M059J (cell line): Measurements from ENCODE around the gene RNU7-1. TPM values are rescaled to one million over a fixed set of nuclear protein-coding genes. Genes with fewer than 3 reads are reported as not detected.

ENCODE experiments used
- DNase-seq: peaks from one replicate; pipeline ENCODE4 v3.0.0-alpha.2; 2012; ENCODE audit warnings: low read depth
- total RNA-seq: library from RNA; depleted of rRNA; stranded (reverse); fragments of >200 nt; shearing (Covaris generic); gene quantifications from 2 replicates; pipeline ENCODE4 v1.2.3, GENCODE V29; 2014

RNU7-1 gene
- total RNA-seq, 1 experiment from 2014 or later, result not detected

DNA sequence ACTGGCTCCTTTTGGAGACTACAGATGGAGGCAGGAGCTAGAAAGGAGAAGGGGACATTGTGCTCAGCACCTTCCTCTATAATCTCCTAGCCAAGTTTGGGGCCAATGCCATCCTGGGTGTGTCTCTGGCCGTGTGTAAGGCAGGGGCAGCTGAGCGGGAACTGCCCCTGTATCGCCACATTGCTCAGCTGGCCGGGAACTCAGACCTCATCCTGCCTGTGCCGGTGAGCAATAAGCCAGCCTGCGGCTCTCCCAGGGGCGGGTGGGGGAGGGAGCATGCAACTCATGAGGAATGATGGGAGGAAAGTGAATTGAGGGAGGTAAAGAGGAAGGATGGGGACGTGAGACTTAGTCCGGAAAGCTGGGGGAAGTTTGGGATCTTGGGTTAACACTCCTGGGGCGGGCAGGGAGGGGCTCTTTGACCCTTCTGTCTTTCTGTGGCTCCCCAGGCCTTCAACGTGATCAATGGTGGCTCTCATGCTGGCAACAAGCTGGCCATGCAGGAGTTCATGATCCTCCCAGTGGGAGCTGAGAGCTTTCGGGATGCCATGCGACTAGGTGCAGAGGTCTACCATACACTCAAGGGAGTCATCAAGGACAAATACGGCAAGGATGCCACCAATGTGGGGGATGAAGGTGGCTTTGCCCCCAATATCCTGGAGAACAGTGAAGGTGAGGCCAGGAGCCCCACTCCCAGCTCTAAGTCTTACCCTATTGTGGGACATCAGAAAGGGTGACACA, 26.0 kb upstream of the RNU7-1 start:
- no peak for DNase-seq

DNA sequence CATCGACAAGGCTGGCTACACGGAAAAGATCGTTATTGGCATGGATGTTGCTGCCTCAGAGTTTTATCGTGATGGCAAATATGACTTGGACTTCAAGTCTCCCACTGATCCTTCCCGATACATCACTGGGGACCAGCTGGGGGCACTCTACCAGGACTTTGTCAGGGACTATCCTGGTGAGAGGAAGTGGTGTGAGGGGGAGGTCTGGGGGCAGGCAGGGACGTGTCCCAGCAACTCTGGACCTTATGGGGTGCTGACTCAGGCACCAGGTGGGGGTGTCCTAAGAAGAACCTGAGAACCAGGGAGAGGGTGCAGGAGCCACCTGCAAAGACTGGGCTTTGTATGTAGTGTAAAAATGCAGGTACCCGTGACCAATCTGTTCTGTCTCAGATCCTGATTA, 24.0 kb upstream of the RNU7-1 start:
- no peak for DNase-seq

DNA sequence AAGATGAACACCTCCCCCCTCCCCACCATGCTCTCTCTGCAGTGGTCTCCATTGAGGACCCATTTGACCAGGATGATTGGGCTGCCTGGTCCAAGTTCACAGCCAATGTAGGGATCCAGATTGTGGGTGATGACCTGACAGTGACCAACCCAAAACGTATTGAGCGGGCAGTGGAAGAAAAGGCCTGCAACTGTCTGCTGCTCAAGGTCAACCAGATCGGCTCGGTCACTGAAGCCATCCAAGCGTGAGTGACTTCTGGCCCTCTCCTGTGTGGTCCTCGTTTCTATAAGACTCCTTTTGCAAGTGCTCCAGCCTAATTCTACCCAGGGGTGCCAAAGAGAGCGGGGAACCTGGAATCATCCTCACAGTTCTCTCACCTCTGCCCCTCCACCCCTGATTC, 22.1 kb upstream of the RNU7-1 start:
- no peak for DNase-seq

DNA sequence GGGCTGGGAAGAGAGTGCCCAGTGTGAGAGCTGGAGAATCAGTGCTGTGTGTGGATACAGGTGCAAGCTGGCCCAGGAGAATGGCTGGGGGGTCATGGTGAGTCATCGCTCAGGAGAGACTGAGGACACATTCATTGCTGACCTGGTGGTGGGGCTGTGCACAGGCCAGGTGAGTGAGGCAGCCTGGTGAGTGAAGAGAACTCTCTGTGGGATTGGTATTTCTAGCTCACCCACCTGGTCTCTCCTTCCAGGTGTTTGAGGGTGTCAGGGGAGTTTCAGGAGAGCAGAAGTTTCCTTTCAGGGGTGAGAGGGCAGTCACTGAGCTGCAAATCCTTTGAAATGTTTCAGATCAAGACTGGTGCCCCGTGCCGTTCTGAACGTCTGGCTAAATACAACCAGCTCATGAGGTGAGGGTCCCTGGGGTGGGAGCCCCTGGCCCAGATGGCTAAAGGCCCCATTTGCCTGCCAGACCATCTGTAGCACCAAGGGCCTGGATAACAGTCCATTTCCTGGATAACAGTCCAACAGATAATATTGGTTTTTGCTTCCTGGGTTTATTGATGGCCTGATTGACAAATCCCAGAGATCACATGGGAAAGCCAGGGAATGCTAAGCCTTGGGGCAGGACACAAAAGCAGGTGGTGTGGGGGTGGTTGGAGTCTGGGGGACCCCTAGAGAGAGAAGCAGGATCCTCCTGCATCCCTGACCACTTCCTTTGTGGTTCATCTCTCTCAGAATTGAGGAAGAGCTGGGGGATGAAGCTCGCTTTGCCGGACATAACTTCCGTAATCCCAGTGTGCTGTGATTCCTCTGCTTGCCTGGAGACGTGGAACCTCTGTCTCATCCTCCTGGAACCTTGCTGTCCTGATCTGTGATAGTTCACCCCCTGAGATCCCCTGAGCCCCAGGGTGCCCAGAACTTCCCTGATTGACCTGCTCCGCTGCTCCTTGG, 21.3 kb upstream of the RNU7-1 start:
- DNase-seq, result no peak

DNA sequence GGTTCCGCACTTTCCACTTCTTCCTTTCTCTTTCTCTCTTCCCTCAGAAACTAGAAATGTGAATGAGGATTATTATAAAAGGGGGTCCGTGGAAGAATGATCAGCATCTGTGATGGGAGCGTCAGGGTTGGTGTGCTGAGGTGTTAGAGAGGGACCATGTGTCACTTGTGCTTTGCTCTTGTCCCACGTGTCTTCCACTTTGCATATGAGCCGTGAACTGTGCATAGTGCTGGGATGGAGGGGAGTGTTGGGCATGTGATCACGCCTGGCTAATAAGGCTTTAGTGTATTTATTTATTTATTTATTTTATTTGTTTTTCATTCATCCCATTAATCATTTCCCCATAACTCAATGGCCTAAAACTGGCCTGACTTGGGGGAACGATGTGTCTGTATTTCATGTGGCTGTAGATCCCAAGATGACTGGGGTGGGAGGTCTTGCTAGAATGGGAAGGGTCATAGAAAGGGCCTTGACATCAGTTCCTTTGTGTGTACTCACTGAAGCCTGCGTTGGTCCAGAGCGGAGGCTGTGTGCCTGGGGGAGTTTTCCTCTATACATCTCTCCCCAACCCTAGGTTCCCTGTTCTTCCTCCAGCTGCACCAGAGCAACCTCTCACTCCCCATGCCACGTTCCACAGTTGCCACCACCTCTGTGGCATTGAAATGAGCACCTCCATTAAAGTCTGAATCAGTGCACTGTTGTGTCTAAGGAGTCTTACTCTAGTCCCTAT, 20.4 kb upstream of the RNU7-1 start:
- no peak for DNase-seq

DNA sequence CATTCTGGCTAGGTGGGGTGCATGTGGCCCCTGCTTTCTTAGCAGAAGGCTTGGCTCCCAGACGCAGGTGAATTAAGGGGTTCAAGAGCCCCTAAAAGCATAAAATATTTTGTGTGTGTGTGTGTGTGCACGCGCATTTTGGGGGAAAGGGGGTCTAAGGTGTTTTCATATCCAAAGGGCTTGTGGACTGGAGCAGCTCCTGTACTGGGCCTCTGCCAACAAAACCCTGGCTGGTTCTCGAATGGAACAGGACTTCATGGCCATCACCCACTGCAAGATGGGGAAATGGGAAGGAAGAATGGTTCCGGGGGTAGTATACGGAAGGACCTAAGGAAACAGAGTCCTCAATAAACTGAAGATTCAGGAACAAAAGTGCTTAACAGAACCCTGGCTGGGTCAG, 19.8 kb upstream of the RNU7-1 start:
- no peak for DNase-seq

DNA sequence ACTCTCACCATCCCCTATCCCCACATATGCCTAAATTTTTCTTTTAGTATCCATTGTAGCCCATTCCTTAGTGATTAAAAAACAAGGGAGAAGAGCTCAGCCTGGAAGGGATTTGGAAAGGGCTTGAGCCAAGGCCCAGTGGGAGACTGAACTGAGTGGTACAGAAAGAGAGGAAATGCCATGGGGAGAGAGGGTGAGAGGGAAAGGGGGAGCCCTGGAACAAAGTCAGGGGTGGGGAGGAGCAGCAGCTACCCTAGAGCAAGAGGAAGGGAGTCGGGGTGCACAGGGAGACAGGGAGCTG, 18.4 kb upstream of the RNU7-1 start:
- DNase-seq, result no peak

DNA sequence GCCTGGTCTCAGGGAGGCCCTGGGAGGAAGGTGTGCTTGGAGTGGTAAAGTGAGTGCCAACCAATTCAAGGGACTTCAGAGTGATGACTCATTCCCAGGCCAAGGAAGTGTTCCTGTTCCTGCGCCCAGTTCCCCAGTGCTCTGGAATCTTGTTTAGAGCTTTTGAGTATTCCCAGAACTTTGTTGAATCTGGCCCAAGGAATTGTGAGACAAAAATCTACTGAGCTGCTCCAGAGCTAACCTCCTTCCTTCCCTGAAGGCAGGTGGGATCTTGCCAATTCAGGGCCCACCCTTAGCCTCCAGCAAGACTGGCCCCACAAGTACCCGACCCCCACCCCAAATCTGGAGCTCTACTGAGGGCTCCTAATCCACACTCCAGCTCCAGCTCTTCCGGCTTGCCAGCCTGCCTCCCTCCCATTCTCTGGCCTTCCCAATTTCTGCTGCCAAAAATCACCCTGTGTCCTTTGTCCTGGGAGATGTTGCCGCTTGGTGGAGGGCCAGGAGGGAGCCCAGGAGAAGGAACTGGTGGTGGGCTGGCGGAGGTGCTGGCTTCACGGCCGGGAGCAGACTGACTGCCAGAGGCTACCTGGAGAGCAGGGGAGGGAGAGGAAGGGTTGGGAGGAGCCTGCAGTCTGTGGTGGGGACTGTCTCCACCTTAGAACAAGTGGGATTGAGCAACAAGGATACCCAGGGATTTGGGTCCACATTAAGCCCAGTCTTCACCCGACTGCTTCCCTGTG, 17.9 kb upstream of the RNU7-1 start:
- peak; percentile 97 for DNase-seq

DNA sequence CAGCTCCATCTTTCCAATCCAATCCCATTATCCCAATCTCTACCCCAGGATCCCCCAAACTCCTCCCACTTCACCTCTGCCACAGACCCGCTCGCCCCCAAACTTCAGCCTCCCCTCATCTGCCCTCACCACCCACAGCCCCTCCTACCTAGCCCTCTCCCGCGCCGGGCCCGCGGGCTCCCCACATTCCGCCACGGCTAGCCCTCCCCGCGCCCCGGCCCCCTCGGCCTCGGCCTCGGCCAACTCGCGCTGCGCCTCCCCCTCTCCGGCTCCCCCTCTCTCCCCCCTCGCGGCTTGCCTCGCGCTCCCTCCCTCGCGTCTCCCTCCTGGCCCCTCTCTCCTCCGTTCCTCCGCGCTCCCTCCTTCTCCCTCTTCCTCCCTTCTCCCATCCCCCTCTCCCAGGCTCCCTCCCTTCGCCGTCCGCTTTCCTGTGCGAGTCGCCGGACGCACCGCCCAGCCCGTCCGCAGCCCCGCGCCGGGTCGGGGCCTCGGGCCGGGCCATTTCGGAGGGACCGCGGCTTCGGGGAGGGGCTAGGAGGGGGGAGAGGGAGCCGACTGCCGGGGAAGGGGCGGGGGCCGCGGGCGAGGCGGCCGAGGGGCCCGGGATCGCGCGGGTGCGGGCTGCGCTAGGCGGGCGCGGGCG, 16.1 kb upstream of the RNU7-1 start, which contains the start of gene ATN1:
Gene ATN1 (plus strand): TSS at position 581 of the 643 bp plus-strand sequence. CDS start 6,043 bp downstream, outside the sequence.
- DNase-seq, result peak; percentile 77

DNA sequence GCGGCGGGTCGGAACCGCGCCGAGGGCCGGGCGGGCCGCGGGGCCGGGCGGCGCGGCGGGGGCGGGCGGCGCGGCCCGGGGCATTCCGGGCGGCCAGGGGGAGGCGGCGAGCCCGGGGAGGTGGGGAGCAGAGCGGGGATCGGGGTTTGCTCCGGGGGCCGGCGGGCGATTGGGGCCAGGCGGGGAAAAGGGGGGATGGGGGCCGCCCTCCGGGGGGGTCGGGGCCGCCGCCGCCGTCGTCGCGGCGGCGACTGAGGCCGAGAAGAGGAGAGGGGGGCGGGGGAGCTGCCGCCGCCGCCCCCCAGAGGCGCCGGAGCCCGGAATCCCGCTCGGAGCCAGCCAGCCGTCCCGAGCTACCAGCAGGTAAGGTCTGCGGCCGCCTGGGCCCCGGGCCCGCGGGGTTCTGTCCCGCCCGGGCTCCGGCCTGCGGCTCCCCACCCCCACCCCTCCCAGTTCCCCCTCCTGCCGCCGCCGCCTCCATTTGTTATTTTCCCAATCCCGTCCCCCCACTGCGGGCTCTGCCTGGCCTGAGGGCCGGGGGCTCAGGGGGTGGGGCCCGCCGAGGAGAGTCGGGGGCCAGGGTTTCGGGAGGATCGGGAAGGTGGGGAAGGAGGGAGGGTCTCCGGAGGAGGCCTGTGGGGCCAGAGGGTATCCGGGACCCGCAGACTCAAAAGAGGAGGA, 15.5 kb upstream of the RNU7-1 start:
- no peak for DNase-seq

DNA sequence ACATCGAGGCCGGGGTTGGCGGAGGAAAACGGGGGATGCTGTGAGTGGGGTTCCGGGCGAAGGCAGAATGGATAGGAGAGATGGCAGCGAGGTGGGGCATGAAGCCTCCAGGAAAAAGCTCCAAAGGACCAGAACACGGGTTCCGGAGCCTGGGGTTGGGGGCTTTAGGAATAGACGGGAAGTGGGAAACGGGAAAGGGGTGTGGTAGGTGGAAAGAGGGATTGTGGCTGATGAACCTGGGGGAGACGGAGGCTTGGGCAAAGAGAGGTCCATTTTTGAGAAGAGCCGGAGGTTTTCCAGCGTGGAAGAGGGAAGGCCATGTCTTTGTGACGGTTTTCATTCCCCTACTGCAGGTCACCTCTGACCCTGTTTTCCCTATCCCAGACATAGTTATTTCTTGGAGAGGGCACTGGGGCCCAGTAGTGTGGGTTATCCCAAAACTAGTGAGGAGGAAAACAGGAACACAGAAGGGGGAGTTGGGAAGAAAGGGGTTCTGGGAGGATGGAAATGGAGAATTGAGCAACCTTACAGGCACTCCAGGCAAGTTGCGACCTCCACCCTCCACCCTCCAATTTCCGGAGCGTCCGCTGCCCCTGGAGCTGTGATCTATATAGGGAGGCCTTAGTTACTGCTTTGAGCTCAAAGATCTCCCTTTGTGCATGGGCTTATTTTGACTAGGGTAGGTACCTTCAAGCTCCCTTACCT, 14.8 kb upstream of the RNU7-1 start:
- no peak for DNase-seq

DNA sequence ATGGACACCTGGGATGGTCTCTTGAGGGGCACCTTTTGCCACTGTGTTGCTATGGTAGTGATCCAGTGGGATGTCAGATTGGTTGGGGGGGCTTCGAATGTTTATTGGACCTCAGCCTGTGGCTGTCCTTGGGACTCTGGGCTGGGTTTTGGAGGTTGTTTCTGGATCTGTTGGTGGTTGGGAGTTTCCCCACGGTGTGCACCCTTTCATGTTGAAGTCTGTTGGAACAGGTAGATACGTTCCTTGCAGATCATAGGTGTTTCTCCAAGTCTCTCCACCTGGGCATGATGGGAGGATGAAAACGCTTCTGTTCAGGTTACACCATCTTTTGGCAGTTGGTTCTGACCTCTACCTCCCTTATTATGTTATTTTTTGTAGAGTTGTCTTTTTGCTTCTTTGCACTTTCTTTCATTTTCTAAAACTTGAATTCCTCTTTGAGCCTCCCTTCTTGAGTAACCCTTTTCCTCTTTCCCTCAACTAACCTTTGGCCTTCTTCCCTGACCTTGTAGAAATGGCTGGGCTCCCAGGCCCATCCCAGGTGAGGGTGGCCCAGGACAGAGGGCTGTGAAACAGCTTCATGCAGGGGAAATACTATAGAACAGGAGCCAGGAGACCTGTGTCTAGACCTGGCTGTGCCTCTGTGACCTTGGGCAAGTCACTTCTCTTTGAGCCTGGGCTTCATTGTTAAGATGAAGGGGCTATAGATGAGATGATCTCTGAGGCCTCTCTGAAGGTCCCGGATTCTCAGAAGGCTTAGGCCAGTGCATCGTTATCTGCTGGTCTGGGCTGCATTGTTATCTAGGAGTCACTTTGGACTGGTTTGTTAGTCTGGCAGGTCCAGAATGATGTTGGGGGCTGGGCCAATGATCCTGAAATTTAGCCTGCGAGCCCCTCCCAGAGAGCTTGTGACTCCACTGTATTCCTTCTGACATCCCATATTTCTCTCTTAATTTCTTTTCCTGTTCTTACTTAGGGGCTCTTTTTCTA, 13.9 kb upstream of the RNU7-1 start:
- no peak for DNase-seq

DNA sequence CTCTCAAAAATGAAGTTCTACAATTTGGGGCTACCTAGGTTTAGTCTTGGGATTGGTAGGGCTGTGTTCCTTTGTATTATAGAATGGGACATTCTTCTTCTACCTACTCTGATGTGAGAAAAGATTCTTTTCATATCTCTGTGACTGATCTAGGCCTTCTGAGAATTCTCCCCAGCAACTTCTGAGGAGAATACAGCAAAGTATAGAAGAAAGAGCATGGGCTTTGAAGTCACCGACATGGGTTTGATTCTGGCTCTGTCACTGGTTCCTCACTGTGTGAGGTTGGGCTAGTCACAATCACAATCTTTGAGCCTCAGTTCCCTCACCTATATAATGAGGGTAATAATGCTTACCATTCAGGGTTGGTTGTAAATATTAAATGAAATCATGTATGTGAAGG, 10.8 kb upstream of the RNU7-1 start:
- no peak for DNase-seq

DNA sequence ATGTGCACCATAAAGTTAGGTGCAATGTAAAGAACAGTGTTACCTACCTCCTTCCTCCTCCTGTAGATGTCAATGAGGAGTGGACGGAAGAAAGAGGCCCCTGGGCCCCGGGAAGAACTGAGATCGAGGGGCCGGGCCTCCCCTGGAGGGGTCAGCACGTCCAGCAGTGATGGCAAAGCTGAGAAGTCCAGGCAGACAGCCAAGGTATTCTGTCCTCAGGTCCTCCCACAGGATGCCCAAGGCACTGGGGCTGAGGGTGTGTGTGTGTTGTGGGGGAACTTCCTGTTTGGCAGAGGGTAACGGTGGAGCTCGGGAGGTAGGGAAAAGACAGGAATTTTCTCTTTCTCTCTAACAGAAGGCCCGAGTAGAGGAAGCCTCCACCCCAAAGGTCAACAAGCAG, 9.5 kb upstream of the RNU7-1 start:
- peak; percentile 69 for DNase-seq

DNA sequence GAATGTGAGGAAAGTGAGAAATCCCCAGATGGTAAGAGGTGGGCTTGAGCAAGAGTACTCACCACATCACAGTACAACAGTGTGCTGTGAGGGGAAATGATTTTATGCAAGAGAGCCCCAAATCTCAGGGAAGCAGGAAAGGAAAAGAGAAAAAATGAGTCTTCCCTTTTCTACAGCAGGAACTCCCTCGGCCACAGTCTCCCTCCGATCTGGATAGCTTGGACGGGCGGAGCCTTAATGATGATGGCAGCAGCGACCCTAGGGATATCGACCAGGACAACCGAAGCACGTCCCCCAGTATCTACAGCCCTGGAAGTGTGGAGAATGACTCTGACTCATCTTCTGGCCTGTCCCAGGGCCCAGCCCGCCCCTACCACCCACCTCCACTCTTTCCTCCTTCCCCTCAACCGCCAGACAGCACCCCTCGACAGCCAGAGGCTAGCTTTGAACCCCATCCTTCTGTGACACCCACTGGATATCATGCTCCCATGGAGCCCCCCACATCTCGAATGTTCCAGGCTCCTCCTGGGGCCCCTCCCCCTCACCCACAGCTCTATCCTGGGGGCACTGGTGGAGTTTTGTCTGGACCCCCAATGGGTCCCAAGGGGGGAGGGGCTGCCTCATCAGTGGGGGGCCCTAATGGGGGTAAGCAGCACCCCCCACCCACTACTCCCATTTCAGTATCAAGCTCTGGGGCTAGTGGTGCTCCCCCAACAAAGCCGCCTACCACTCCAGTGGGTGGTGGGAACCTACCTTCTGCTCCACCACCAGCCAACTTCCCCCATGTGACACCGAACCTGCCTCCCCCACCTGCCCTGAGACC, 8.0 kb upstream of the RNU7-1 start:
- DNase-seq, result no peak

DNA sequence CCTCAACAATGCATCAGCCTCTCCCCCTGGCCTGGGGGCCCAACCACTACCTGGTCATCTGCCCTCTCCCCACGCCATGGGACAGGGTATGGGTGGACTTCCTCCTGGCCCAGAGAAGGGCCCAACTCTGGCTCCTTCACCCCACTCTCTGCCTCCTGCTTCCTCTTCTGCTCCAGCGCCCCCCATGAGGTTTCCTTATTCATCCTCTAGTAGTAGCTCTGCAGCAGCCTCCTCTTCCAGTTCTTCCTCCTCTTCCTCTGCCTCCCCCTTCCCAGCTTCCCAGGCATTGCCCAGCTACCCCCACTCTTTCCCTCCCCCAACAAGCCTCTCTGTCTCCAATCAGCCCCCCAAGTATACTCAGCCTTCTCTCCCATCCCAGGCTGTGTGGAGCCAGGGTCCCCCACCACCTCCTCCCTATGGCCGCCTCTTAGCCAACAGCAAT, 7.4 kb upstream of the RNU7-1 start:
- DNase-seq, result no peak

DNA sequence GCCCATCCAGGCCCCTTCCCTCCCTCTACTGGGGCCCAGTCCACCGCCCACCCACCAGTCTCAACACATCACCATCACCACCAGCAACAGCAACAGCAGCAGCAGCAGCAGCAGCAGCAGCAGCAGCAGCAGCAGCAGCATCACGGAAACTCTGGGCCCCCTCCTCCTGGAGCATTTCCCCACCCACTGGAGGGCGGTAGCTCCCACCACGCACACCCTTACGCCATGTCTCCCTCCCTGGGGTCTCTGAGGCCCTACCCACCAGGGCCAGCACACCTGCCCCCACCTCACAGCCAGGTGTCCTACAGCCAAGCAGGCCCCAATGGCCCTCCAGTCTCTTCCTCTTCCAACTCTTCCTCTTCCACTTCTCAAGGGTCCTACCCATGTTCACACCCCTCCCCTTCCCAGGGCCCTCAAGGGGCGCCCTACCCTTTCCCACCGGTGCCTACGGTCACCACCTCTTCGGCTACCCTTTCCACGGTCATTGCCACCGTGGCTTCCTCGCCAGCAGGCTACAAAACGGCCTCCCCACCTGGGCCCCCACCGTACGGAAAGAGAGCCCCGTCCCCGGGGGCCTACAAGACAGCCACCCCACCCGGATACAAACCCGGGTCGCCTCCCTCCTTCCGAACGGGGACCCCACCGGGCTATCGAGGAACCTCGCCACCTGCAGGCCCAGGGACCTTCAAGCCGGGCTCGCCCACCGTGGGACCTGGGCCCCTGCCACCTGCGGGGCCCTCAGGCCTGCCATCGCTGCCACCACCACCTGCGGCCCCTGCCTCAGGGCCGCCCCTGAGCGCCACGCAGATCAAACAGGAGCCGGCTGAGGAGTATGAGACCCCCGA, 6.8 kb upstream of the RNU7-1 start:
- DNase-seq, result no peak
